Kidney capillary endothelial cell (primary cell): ENCODE measurements around the gene RAD23A.

ENCODE experiments used
- DNase-seq: peaks from one replicate; pipeline ENCODE4 v3.0.0-alpha.2; 2018; ENCODE audit warnings: low spot score

The RAD23A gene

DNA sequence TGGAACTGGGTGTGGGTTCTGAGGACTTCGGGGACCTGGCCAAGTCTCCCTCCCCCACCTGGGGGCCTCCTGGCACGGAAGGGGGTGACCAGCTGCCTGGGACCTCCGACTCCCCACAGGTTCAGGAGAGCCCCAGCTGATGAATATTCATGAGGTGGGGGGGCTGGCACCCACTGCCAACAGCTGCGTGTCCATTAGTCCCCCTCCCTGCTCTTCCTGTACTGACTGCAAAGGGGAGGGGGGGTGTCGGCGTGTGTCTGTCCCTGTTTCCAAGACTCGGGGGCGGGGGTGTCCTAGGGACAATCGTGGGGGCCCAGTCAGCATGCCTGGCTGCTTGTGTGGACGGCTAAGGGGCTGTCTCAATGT is 39.0 kb downstream of the RAD23A start:
- DNase-seq, result no peak

DNA sequence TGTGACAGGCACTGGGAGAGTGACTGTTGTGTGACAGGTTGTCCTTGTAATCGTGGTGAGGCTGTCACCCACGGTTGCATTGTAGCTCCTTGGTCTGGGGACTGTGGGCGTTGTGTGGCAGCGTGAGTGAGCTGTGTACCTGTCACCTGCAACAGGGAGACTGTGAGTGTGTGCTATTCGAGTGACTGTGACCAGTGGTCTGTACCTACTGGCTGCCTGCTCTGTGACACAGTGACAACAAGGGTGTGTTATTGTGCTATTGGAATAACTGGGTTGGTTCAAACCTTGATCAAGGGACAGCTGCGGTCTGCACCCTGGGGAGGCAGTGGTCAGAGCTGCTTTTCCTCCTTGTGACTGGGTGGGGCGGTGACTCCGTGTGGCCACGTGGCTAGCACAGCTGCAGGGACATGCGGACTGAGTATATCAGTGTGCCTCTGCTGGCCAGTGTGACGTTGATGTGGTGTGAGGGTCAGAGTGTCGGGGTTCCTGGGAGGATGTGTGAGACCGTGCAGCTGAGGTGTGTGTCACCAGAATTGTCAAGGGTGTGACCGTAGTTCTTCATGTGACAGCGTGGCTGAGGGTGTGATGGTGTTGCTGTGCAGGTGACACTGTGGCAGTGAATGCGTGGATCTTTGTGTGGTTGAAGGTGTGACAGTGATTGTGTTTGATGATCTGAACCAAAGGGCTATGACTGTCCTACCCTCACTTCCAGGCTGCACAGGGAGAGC is 39.6 kb downstream of the RAD23A start:
- DNase-seq, result no peak

DNA sequence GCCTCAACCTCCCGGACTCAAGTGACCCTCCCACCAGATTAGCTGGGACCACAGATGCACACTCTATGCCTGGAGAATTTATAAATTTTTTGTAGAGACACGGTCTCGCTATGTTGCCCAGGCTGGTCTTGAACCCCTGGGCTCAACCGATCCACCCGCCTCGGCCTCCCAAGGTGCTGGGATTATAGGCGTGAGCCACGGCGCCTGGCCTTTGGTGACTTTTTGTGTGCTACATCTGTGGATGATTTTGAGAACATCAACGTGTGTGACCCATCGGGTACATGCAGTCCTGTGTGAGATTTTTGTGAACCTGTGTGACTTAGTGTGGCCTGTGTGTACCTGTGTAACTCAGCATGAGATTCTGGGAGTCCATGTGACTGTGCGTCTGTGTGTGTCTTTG is 41.1 kb downstream of the RAD23A start:
- DNase-seq, result no peak

DNA sequence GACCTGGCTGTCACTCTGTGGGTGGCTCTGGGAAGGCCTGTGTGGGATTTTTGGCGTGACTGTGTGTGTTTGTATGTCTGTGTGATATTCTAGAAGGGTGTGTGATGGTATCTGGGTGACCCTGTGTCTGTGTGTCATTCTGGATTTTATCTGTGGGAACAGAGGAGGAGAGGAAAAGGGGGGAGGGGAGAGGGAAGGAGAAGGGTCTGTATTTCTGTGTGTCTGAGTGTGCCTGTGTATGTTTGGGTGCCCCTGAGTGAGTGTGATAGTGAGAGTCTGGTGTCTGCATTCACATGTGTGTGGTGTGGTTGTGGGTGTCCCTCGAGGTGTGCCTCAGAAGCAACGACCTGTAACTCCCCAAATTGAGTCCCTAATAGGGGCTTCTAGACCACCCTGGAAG is 41.5 kb downstream of the RAD23A start:
- DNase-seq, result no peak

DNA sequence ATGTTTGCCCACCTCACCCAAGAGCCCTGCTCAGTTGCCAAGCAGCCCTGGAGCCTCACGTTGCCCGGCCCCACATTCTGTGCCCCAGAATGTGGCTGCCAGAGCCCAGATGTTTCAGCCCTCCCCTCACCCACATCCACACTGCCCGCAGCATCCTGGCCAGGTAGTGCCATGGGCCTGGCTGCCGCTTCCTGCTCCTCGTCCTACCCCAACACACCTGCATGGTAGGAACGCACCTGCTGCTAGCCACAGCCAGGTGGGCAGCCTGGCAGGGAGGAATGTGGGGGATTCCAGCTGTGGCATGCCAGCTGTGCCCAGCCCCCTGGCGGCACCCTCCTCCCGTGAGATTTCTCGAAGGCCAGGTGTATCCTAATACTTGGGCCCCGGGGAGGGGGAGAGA is 42.1 kb downstream of the RAD23A start:
- DNase-seq, result no peak

DNA sequence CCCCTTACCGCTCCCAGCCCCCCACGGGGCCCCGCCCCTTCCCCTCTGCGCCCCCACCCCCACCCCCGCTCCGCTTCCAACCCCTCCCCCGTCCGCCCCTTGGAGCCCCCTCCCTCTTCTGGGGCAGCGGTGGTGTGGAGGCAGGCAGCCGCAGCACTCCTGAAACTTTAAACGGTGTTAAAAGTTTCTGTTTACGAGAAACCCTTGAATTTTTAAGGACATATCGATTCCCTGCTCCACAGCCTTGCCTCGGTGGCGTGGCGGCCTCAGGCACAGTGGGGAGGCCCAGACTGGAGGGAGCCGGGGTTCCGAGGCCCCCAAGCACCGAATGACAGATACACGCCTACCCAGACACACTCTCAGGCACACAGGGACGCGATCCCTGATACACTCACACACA is 44.8 kb downstream of the RAD23A start:
- no peak for DNase-seq

DNA sequence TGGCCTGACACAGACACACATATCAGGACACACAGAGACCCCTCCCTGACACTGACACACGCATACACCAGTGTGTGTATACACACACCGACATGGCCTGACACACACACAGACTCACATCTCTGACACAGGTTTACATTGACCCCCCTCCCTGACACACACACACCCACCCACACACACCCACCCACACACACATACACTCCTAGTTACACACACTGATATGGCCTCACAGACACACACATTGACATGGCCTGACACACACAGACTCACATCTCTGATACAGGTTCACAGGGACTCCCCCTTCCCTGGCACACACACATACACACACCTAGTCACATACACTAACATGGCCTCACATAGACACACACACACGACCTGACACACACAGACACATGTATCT is 45.2 kb downstream of the RAD23A start:
- no peak for DNase-seq

DNA sequence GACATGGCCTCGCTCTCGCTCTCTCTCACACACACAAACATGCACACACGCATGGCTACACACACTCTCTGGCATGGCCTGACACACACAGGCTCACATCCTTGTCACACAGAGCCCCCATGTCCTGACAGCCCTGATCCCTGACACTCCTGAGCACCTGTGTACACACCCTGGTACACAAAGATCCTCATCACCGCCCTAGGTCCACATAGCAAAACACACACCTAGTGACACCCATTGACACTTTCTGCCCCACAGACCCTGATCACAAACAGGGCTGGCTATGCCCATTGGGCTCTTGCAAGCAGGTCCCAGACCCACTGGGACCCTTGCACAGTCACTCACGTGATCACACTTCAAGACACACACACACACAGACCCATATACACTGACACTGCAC is 45.6 kb downstream of the RAD23A start:
- DNase-seq, result no peak

DNA sequence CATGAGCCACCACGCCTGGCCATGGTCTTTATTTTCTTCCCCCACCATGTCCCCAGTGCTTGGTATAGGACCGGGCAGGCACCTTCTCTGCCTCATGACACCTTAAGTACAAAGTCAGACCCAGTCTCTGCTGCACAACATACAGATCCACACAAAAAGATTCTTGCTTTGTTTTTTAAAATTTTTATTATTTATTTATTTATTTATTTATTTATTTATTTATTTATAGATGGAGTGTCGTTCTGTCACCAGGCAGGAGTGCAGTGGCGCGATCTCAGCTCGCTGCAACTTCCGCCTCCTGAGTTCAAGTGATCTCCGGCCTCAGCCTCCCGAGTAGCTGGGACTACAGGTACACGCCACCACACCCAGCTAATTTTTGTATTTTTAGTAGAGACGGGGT is 47.1 kb downstream of the RAD23A start:
- DNase-seq, result no peak

DNA sequence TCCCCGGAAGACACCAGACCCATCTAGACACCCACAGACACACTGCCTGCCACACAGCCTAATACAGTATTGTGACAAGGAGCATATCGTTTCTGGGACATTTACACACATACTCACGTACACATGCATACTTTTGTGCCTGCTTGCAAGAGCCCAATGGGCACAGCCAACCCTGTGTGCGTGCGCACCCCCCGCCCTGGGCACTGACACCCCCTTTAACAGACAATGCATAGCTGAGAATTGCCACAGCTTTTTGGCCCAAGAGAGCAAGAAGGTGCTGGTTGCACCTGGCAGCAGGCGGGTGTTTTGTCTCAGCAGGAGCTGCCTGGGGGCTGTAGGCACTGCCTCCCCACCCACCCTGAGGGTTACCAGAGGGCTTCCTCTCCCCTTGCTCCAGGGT is 47.9 kb downstream of the RAD23A start:
- DNase-seq, result no peak

DNA sequence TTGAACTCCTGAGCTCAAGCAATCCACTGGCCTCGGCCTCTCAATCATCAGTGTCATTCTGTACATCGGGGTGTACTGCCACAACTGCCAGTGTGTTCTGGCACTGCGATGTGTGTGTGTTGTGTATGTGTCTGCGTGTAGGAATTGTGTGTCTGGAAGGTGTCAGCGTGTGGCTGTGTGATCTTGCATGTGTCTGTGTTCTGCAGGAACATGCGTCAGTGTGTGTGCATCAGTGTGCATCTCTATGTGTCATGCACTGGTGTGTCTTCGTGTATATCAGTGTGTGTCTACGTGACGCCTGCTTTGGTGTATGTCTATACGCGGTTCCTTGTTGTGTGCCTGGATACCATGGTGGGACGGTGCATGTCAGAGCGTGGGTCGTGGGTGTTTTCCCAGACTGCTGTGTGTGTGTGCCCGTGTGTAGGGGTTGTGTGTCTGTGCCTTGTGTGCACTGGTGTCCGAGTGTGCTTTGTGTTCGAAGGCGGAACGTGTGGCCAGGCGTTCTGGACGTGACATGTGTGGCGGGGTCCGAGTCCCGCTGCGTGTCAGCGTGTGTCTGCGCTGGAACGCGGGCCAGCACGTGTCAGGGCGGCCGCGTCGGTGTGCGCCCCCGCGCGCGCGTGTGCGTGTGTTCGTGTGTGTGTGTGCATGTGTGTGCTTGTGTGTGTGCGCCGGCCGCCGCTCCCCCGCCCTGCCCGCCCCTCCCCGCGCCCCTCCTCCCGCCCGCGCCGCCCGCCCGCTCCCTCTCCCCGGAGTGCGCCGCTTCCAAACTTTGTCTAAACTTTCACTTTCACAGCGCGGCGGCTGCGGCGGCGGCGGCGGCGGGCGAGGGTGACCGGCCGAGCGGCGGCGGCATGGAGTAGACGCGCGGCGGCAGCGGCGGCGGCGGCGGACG is 49.3 kb downstream of the RAD23A start, which contains the start of gene NFIX:
Gene NFIX (plus strand): TSS at position 775 of the 895 bp plus-strand sequence. CDS start 363 bp downstream, outside the sequence.
- no peak for DNase-seq

DNA sequence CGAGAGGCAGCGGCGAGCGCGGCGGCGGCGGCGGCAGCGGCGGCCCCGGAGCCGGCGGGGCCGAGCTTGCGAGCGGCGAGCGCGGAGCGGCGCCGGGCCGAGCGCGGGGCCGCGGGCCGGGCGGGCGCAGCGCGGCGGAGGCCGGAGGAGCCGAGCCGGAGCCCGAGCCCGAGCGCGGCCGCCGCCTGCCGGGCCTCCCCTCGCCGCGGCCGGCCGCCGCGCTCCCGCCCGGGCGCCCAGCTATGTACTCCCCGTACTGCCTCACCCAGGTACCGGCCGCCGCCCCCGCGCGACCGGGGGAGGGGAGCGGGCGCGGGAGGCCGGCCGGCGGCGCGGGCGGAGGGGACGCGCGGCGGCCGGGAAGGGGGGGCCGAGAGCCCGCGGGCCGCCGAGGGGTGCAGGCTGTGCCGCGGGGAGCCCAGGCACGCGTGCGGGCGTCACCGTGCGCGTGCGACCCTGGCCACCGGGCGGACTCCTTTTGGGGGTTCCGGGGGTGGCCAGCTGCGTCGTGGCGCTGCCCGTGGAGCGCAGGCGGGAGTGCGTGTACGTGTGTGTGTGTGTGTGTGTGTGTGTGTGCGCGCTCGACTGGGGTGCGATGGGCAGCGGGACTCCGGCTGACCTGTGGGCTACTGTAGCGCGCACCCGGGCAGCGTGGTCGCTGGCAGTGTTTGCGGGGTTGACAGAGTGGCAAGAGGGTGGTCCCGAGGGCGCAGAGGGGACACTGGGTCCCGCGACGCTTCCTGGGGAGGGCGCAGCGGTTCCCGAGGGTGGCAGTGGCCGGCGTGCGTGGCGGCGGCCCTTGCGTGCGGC is 50.1 kb downstream of the RAD23A start:
- DNase-seq, result no peak

DNA sequence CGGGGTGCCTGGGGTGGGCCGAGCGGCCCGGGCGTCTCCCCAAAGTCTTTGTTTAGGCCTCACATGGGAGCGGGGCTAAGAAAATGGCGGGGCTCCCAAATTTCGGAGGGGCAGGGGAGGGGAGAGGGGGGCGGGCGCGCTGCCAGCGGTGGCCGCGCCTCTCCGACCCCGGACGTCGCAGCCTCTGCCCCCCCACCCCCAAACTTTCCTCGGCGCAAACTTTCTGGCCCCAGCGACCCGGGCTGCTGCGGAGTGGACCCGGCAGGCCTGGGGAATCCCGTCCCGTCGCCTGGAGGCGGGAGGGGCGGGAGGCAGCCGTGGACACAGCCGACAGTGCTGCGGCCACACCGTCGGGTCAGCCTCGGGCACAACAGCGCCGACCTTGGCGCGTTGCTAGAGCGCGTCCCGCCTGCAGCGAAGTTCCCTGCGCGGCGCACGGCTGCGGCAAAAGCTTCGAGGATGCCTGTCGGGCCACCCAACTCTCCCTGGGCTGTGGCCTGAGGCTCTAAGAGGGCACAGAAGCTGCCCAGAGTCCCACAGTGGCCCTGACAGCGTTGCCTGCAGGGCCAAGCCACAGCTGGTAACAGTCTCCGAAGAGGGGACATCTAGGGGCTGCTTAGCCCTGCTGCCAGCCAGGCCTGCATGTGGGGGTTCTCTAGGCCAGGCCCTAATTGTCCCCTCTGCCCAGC is 50.9 kb downstream of the RAD23A start:
- no peak for DNase-seq

DNA sequence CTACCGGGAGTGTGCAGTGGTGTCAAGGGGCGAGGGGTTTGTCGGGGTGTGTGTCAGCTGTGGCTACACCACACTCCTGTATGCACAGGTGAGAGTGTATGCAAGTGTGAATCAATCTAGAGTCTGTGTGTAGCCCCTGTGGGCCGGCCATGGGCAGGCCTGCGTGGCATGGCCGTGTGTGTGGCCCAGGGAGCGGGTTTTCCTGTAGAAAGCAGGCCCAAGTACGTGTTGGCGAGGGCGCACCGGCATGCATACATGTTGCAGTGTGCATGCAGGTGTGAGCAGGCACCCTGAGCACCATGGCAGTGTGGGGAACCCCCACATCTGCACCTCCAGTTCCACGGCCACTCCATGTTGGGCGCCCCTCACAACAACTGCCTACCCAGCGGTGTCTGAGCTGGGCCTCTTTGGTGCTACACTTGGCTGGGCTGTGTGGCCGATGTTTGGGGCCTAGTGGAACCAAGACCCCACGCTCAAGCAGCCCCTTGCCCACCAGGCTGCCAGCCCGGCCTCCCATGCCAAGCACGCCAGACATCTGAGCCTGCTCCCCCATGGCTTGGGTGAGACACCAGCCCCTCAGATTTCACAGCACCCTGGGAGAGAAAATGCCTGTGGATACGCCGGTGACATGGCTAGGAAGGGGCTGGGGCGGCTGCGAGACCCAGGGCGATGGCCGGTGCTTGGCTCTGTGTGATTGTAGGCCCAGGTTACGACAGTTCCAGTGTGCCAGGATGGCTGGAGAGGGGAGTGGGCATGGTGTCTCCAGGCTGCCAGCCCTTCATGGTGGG is 51.7 kb downstream of the RAD23A start:
- DNase-seq, result no peak

DNA sequence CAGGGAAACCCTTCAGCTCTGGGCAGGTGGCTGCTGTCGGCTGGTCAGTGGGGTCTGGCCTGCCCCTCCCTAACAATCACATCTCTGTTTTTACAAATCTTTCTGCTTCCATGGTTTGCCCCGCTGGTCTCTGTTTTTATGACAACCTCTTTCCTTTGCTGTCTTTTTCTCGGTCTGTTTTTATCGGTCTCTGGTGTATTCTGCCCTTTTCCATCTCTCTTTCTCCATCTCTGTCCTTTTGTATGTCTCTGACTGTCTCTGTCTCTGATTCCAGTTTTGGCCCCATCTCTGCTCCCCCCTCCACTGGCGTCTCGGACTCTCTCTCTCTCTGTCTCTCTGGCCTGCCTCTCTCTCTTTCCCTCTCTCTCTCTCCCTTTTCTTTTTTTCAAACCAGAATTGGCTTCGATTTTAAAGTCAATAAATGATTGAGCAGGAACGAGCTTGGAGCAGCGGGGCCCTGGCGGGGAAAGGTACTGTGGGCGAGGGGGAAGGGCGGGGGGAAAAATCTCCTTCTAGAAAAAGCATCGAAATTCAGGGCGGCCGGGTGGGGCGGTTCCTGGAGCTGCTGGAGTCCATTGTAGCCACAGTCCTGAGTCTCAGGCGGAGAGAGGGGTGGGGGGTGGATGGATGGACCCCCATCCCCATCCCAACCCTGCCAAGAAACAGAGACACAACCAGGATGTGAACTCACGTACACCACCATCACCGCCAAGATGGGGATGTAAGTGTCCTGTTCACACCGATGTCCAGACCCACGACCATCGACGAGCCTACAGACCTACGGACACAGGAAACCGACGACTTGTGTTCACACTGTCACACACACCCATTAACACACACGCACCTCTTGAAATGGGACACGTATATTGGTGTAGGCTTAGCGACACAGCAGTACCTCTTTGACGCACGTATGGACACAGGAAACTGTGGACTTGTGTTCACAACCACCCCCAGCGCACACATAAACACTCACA is 52.6 kb downstream of the RAD23A start:
- DNase-seq, result no peak

DNA sequence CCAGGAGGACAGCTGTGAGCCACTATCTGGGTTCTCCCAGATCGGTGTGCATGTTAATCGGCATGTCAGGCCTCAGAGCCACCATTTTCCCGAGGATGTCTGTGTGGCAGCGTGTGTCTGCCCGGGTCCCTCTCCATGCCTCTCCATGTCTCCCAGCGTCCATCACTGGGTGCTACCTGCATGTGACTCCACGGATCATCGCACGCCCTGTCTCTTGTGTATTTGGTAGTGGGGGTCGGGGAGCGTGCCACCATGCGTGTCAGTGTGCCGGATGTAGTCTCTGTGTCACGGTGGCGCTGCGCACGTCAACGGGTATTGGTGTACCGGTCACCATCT is 55.5 kb downstream of the RAD23A start:
- DNase-seq, result no peak

DNA sequence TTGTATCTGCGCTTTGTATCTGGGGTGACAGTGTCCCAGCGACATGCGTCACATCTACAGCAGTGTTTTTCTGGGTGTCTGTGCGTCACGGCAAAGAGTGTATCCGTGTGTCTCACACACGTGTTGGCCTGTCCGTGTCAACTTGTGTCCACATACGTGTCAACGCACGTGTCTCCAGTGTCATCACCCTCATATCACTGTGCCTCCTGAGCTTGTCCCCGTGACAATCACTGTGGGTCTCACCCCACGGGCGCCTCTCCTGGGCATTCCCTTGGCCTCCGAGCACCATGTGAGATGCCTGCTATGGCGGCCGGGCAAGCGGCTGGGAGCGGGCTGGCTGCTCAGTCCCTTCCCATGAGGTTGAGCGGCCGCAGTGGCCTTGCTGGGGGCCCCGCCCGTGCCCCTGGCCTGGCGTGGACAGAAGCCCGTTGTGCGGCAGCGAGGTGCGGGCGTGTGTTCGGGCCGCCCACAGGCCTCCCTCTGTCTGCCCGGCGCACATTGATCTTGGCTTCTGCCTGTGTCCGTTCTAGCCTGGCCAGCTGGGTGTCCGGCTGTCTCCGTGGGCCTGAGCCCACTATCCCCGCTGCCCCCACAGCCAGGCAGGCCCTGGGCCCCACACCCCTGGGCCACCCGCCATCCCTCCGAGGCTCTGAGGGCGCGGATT is 56.0 kb downstream of the RAD23A start:
- no peak for DNase-seq

DNA sequence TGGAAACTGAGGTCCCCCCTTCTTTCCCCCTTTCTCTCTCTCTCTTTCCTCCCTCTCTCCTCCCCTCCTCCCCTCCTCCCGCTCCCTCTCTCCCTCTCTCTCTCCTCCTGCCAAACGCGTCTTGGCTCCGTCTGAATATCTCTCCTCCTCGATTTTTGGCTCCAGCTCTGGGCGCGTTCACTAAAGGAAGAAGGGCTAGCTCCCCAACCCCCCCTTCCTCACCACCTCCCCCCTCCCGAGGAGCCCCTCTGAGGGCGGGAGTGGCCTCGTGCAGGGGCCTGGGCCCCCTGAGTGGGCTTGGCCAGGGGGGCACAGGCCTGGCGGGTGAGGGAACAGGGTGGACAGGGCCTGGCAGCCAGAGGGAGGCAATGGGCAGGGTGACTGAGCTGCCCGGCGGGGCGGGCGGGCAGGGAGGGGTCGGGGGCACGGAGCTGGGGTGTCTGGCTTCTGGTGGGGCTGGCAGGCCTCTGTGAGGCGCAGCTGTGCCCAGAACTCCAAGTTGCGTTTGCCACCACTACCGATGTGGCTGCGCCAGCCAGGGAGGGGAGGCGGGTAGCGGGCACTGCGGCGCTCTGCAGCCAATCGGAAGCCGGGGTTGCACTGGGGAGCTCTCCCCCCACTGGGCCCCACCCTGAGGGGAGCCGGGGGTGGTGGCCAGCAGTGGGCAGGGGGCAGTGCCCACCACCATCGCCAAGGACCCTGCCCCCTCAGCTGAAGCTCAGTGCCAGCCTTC is 56.7 kb downstream of the RAD23A start:
- DNase-seq, result no peak

DNA sequence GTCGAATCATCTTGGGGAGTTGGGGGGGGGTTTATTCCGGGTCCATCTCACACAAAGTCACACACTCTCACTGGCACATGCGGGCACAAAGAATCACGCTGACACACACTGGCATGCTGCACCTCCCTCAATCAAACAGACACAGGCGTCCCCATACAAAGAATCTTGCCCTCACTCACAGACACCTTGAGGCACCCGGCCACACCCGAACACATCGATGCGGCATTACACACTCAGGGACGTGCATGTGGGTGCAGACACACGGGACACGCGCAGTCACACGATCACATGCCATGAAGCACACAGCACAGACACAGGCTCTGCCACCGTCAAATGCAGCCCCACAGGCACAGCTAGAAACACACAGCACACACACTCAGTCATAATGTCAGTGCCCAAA is 57.4 kb downstream of the RAD23A start:
- DNase-seq, result no peak
